ENCODE data around the gene KDM8.

Gene KDM8

GRCh38 chr16:27216297-27216885, 13.1 kb downstream of the KDM8 start:
- no peak for DNase-seq (ENCODE audit: low read depth)

GRCh38 chr16:27217256-27217655, 13.9 kb downstream of the KDM8 start:
- DNase-seq (ENCODE audit: low read depth) = no peak

- DNase-seq (ENCODE audit: low read depth) = no peak
Measured at GRCh38 chr16:27218756-27219155, 15.4 kb downstream of the KDM8 start.

- DNase-seq (ENCODE audit: low read depth) = no peak
Measured at GRCh38 chr16:27219161-27219560, 15.8 kb downstream of the KDM8 start.

- DNase-seq (ENCODE audit: low read depth) = no peak
Measured at GRCh38 chr16:27220120-27220519, 16.8 kb downstream of the KDM8 start.

- no peak for DNase-seq (ENCODE audit: low read depth)
Measured at GRCh38 chr16:27220527-27220926, 17.2 kb downstream of the KDM8 start.

GRCh38 chr16:27220991-27221390, 17.7 kb downstream of the KDM8 start:
- DNase-seq (ENCODE audit: low read depth) = no peak

GRCh38 chr16:27221576-27222248, 18.4 kb downstream of the KDM8 start:
- no peak for DNase-seq (ENCODE audit: low read depth)

- no peak for DNase-seq (ENCODE audit: low read depth)
Measured at GRCh38 chr16:27222249-27223225, 19.2 kb downstream of the KDM8 start.

GRCh38 chr16:27223226-27223610, 19.9 kb downstream of the KDM8 start:
- DNase-seq (ENCODE audit: low read depth) = no peak

GRCh38 chr16:27223701-27224100, 20.4 kb downstream of the KDM8 start:
- no peak for DNase-seq (ENCODE audit: low read depth)

- no peak for DNase-seq (ENCODE audit: low read depth)
Measured at GRCh38 chr16:27224271-27224737, 21.0 kb downstream of the KDM8 start.

- DNase-seq (ENCODE audit: low read depth) = no peak
Measured at GRCh38 chr16:27224741-27225300, 21.5 kb downstream of the KDM8 start.

GRCh38 chr16:27225536-27226360, 22.4 kb downstream of the KDM8 start:
- DNase-seq (ENCODE audit: low read depth) = no peak

- DNase-seq (ENCODE audit: low read depth) = no peak
Measured at GRCh38 chr16:27226476-27226875, 23.1 kb downstream of the KDM8 start.

- DNase-seq (ENCODE audit: low read depth) = no peak
Measured at GRCh38 chr16:27226976-27227705, 23.8 kb downstream of the KDM8 start.

GRCh38 chr16:27228045-27228444, 24.7 kb downstream of the KDM8 start:
- no peak for DNase-seq (ENCODE audit: low read depth)

- no peak for DNase-seq (ENCODE audit: low read depth)
Measured at GRCh38 chr16:27228621-27229501, 25.5 kb downstream of the KDM8 start.

- DNase-seq (ENCODE audit: low read depth) = no peak
Measured at GRCh38 chr16:27229891-27230470, 26.7 kb downstream of the KDM8 start.
